Left renal cortex interstitium (tissue), 4 donors: Measurements from ENCODE around the gene ADNP2. TPM values are rescaled to one million over a fixed set of nuclear protein-coding genes. Genes with fewer than 3 reads are reported as not detected.
"Not testable (repeated sequence)": the region's sequence is repeated elsewhere in the genome, so short reads cannot be mapped to it uniquely, and the experiment has no call there.

ENCODE experiments used
- DNase-seq, 4 donors: peaks; one replicate each; pipeline ENCODE4 v3.0.0-alpha.2; 2013; ENCODE audit warnings: low read depth in 4 of 4, low spot score in 2 of 4, missing footprints in 1 of 4
- polyA plus RNA-seq, 4 donors: library from polyadenylated mRNA; unstranded; fragments of 120-200 nt; gene quantifications; one replicate each; pipeline ENCODE4 v1.2.1, GENCODE V29; 2013; ENCODE audit not compliant: insufficient read length in 4 of 4

The ADNP2 gene
- polyA plus RNA-seq, 4 donors = 21.4 to 24.7 (median 23.4) TPM

GRCh38 chr18:80143881-80144280, 34.8 kb downstream of the ADNP2 start:
- DNase-seq = no peak

- DNase-seq = no peak
These were observed 36.2 kb downstream of the ADNP2 start for GRCh38 chr18:80145196-80145804.

GRCh38 chr18:80147037-80147417, 38.0 kb downstream of the ADNP2 start:
- DNase-seq = no peak

- peak; percentile 65 to 88 (median 78) for DNase-seq
These were observed 38.6 kb downstream of the ADNP2 start for GRCh38 chr18:80147418-80148325.

- no peak for DNase-seq
These were observed 39.5 kb downstream of the ADNP2 start for GRCh38 chr18:80148326-80149199.

- DNase-seq = no peak
These were observed 40.6 kb downstream of the ADNP2 start for GRCh38 chr18:80149667-80150066.

- DNase-seq = no peak
These were observed 45.2 kb downstream of the ADNP2 start for GRCh38 chr18:80154293-80154692.

GRCh38 chr18:80157708-80158343, 48.8 kb downstream of the ADNP2 start:
- DNase-seq = peak in 1 of 4 donors; percentile 69

GRCh38 chr18:80158365-80158764, 49.3 kb downstream of the ADNP2 start:
- DNase-seq = no peak

- DNase-seq = peak in 1 of 4 donors; percentile 34
These were observed 50.9 kb downstream of the ADNP2 start for GRCh38 chr18:80159713-80160636.

GRCh38 chr18:80161781-80162417, 52.8 kb downstream of the ADNP2 start:
- no peak for DNase-seq

- no peak for DNase-seq
These were observed 54.1 kb downstream of the ADNP2 start for GRCh38 chr18:80163183-80163582.

GRCh38 chr18:80164727-80165355, 55.8 kb downstream of the ADNP2 start:
- DNase-seq = not testable (repeated sequence)

- no peak for DNase-seq
These were observed 57.2 kb downstream of the ADNP2 start for GRCh38 chr18:80166240-80166639.

- no peak for DNase-seq
These were observed 57.7 kb downstream of the ADNP2 start for GRCh38 chr18:80166725-80167124.

GRCh38 chr18:80167331-80167730, 58.3 kb downstream of the ADNP2 start:
- no peak for DNase-seq

GRCh38 chr18:80167931-80168330, 58.9 kb downstream of the ADNP2 start:
- no peak for DNase-seq

- DNase-seq = no peak
These were observed 59.3 kb downstream of the ADNP2 start for GRCh38 chr18:80168346-80168745.
